Measurements from ENCODE around the gene LAMC3. TPM values are rescaled to one million over a fixed set of nuclear protein-coding genes. Genes with fewer than 3 reads are reported as not detected.

LAMC3 gene
- total RNA-seq, 2 donors from 2014 or later, result 3.9 to 16.8 TPM

- Histone ChIP-seq H3K9me3 (no peaks in the 10 kb centered on the region), H3K4me3 (no peak overlapping the region), H3K27me3 (no peaks in the 10 kb centered on the region), H3K27ac (peak overlapping the region in 1 of 4 donors; percentile 57), H3K4me1 (peaks cover 8% of the 10 kb centered on the region), H3K36me3 (replicated peaks in 1 of 2; ENCODE audit: insufficient read depth in 1 of 2, low read depth in 2 of 2) (no peaks in the 10 kb centered on the region)
- no peak for ATAC-seq
- no peak for DNase-seq
- intact Hi-C loops (cut with DNase I), result no loop called here
- TF ChIP-seq POLR2A (IDR thresholded peaks at IDR 0.05) (peak in 1 of 3 donors; percentile 19), CTCF (IDR thresholded peaks at IDR 0.05) (no peak)
- 41 to 49% methylated on average over 4 to 8 of the region's 8 CpGs for WGBS, 2 donors
Measured at GRCh38 chr9:131011274-131012022, 2.5 kb downstream of the LAMC3 start.

GRCh38 chr9:131012023-131012334 lies 3.0 kb downstream of the LAMC3 start:
- Histone ChIP-seq H3K9me3 (no peaks in the 10 kb centered on the region), H3K4me3 (no peak overlapping the region), H3K27me3 (no peaks in the 10 kb centered on the region), H3K36me3 (replicated peaks in 1 of 2; ENCODE audit: insufficient read depth in 1 of 2, low read depth in 2 of 2) (no peaks in the 10 kb centered on the region), H3K27ac (peak overlapping the region in 1 of 4 donors; percentile 57), H3K4me1 (peaks cover 8% of the 10 kb centered on the region)
- WGBS, 2 donors, result 40 to 46% methylated on average over 6 of the region's 6 CpGs
- ATAC-seq (no peak), DNase-seq (no peak)
- TF ChIP-seq CTCF (IDR thresholded peaks at IDR 0.05) (no peak), POLR2A (IDR thresholded peaks at IDR 0.05) (no peak)
- intact Hi-C loops (cut with DNase I), result no loop called here

GRCh38 chr9:131012396-131012917 lies 3.5 kb downstream of the LAMC3 start:
- Histone ChIP-seq H3K27me3 (no peaks in the 10 kb centered on the region), H3K4me3 (no peak overlapping the region), H3K4me1 (peaks cover 8% of the 10 kb centered on the region), H3K9me3 (no peaks in the 10 kb centered on the region), H3K27ac (peak overlapping the region in 2 of 4 donors; percentile 14 to 69), H3K36me3 (replicated peaks in 1 of 2; ENCODE audit: insufficient read depth in 1 of 2, low read depth in 2 of 2) (no peaks in the 10 kb centered on the region)
- ATAC-seq (peak; percentile 51), DNase-seq (peak in 3 of 4 donors; percentile 15 to 34 (median 23))
- intact Hi-C loops (cut with DNase I), result no loop called here
- 49 to 66% methylated on average over 16 to 22 of the region's 22 CpGs for WGBS, 2 donors
- TF ChIP-seq POLR2A (IDR thresholded peaks at IDR 0.05) (no peak), CTCF (IDR thresholded peaks at IDR 0.05) (no peak)

- intact Hi-C loops (cut with DNase I), result no loop called here
- no peaks in the 10 kb centered on the region for H3K36me3 ChIP-seq (replicated peaks in 1 of 2; ENCODE audit: insufficient read depth in 1 of 2, low read depth in 2 of 2)
- H3K4me3 ChIP-seq, result no peak overlapping the region
- 54 to 67% methylated on average over 11 to 22 of the region's 22 CpGs for WGBS, 2 donors
- ATAC-seq (no peak), DNase-seq (no peak)
- H3K9me3 ChIP-seq, result no peaks in the 10 kb centered on the region
- no peaks in the 10 kb centered on the region for H3K27me3 ChIP-seq
- peak overlapping the region in 2 of 4 donors; percentile 14 to 69 for H3K27ac ChIP-seq
- peaks cover 8% of the 10 kb centered on the region for H3K4me1 ChIP-seq
- no peak for TF ChIP-seq CTCF (IDR thresholded peaks at IDR 0.05)
- TF ChIP-seq POLR2A (IDR thresholded peaks at IDR 0.05), result no peak
Measured at GRCh38 chr9:131013015-131013755, 4.2 kb downstream of the LAMC3 start.
